GM03348 (cell line): Measurements from ENCODE around the gene GNAS-AS1.

Source experiments
- DNase-seq: peaks from one replicate; pipeline ENCODE4 v3.0.0; 2012; ENCODE audit warnings: low spot score

Gene GNAS-AS1

GRCh38 chr20:58808271-58809046 is 42.2 kb downstream of the GNAS-AS1 start:
- no peak for DNase-seq

DNA sequence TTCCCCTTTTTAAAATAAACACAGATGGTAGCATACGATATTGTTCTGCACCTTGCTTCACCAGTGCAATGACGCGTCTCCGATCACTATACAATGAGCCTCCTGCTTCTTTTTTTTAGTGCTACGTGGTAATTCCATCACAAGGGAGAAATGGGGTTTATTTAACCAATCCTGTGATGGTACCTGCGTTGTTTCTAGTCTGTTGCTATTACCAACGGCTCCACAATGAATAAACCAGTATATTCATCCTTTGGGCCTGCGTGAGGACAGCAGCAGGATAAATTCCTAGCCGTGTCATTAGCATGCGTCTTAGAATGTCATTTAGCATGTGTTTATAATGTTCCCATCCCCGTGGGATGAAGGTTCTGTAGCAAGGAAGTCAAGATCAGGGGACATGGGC is 42.9 kb downstream of the GNAS-AS1 start:
- DNase-seq: no peak

- DNase-seq: no peak
Observed at GRCh38 chr20:58803533-58803932, 47.2 kb downstream of the GNAS-AS1 start.

DNA sequence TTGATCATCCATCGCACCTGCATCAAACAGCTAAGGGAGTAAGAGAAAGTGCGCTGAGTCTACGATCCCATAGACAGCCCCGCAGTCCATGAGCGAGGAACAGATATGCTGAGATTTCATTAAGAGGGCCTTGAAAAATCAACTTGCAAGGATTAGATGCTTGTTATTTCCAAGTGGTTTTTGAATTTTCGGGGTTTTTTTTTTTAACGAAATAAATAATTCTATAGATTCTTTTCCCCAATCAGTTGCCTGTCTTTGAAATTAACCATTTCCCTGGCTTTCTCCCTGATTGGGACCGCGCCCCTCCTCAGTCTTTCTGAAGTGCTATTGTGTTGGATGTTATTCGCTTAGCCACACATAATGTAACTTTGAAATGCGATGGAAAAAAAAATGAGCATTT is 48.6 kb downstream of the GNAS-AS1 start:
- DNase-seq: no peak

GRCh38 chr20:58800134-58800871 is 50.4 kb downstream of the GNAS-AS1 start:
- DNase-seq: no peak

DNA sequence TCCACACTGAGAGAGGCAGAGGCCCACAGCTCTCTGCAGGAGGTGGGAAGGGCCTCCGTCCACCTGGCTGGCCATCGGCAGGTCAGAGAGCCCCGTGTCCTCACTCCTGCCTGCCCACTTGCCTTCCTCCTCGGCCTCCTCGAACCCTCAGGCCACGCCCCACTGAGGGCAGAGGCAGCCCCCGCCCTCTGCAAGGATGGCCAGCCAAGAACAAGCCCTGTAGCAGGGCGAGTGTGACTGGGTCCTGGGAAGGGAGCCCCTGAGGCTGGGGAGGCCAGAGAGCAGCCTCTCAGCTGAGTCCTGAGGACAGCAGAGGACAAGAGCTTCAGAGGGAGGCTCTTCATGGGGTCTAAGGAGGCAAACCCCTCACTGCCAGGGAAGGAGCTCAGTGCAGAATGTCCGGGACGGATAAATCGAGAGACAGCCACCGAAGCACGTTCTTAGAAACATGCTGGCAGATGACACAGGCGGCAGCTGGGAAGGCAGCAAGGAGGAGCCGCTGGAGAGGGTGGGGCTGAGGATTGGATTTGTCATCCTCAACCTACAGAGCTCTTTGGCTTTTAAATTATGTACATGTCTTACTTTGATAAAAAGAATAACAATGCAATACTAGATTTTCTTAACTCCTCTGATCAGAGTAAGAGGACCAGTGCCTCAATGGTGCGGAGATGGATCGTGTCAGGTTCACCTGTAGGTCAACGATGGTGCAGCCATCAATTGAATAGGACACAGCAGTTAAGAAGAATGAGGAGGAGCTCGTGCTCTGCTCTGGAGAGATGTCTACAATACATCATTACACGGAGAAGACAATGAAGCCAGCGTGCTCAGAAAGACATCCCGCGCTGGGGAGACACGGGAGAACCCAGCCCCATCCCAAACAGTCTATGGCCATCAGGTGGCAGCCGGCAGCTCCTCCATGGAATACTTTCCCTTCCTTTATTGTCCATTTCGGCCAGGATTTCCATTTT is 53.0 kb downstream of the GNAS-AS1 start:
- DNase-seq: no peak

GRCh38 chr20:58795923-58796245 is 54.8 kb downstream of the GNAS-AS1 start:
- no peak for DNase-seq

DNA sequence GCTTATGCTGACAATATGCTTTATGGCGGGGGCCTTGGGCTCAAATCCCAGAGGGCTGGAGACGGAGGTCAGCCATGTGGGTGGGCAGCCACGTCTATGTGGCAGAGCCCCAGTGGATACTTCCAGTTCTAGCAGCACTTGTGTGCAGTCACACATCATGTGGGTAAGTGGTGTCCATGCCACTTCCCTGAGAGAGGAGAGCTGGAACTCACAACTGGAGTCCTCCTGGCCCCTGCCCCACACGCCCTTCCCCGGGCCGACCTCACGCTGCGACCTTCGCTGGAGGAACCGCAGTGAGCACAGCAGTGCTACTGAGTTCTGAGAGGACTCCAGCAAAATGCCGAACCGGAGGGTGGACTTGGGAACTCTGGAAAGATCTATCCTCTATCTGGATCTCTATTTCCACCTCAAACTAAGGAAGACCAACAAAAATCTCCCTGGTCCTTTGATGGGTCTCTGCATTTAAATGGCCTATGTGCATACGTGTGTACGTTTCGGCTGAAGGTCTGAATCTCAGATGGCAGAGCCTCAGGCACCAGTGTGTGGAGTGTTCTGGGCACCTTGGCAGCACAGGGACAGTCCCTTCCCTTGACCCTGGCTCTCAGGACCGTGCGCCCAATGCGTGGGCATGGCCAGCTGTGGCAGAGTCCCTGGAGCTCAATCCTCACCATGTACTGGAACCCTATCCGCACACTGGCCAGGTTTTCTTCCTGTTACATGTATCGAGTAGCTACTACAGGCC is 55.4 kb downstream of the GNAS-AS1 start:
- no peak for DNase-seq

- DNase-seq: no peak
Observed at GRCh38 chr20:58794510-58795180, 56.1 kb downstream of the GNAS-AS1 start.

DNA sequence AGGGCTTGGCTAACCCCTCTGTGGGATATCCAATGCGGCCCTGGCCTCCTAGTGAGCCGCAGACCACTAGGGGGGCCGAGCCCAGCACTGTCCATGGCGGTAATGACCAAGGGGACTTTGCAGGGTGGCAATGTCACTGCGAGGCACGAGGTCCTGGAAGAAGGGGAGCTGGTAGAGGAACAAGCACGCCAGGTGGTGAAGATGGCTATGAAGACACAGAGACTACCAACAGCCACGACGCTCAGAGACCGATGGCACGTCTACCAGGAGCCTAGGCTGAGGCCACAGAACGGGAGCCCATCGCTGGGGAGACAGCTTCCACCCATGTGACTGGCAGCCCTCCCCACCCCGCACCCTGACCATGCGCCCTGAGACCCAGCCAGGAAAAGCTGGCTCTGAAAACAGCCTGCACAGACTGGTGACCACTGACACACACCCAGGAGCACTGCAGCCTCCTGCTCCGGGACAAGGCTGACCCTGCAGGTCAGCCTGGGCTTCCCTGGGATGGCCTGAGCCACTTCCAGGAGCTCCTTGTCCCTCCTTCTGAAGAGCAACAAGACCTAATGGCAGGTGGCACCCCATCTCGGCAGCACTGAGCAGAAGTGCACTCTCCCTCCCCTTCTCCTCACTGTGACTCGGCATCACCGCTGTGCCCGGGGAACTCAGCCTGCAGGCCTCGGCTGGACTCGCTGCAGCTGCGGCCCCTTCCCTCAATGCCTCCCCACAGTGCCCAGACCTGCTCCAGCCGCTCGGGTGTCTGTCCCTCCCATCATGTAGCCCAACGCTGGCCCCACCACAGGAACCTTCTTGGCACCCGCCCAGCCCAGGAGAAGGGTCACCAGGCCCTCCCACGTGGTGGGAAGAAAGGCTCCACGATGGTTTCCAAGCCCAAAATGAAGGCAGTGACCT is 56.9 kb downstream of the GNAS-AS1 start:
- no peak for DNase-seq

GRCh38 chr20:58792426-58792825 is 58.3 kb downstream of the GNAS-AS1 start:
- DNase-seq: no peak

GRCh38 chr20:58791286-58791685 is 59.4 kb downstream of the GNAS-AS1 start:
- no peak for DNase-seq

GRCh38 chr20:58790454-58790853 is 60.2 kb downstream of the GNAS-AS1 start:
- DNase-seq: no peak

DNA sequence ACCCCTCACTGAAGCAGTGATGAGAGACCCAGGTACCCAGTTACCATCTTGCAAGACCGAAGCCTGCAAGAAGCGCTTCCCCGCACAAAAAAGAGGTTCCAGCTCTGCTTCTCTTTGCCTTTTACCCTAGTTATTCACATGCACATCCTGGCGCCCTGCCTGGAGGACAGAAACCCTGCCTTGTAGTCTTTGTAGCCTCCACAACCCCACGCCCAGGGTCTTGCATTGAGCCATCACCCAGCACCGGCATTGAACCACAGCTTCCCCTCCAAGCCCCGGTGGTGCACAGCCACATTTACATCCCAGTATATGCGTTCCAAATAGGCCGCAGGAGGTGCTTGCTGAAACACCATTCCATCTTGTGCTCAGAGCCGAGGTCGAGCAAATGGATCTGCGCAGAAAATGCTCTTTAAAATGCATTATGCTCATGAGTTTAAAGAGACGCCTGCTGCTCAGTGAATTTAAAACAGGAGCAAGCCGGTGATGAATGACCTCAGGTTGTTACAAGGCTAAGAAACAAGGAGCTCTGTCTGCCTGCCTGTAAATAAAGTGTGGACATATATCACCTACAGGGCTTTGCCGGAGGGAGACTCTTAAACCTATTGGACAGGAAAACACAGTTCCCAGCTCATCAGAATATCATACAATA is 61.7 kb downstream of the GNAS-AS1 start:
- DNase-seq: no peak

DNA sequence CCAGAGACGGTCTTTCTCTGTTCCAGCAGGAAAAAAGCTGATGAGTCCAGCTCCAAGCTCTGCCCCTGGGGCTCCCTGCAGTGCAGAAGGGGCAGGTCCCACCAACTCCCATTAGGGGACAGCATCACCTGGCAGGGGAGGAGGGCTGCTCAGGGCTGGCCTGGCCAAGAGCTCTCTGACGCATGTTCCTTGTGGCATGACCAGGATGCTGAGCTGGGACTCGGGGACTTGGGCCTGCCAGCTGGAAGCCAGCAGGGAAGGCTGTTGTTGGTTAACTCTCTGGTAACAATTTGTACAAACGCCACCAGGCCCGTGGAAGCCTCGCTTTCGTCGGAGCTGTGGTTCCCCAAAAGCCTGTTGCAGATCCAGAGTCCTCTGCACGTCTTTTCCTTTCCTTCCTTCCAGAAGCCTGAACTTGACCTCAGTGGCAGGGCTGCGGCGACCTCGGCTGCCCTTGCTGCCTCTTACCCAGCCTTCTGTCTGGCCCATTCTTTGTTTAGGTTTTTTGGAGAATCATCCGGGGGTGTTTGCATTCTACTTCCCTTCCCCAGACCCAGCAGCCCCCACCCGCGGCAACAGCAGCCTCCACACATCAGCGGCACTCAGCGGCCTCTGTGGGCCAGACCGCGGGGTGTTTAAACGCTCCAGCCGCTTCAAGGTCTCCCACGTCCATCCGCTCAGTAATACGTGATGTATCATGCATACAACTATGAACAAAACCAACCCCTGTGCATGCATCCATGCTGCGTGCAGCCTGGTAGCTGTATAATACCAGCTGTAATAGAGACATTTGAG is 63.3 kb downstream of the GNAS-AS1 start:
- DNase-seq: no peak

- DNase-seq: no peak
Observed at GRCh38 chr20:58784321-58785074, 66.2 kb downstream of the GNAS-AS1 start.

DNA sequence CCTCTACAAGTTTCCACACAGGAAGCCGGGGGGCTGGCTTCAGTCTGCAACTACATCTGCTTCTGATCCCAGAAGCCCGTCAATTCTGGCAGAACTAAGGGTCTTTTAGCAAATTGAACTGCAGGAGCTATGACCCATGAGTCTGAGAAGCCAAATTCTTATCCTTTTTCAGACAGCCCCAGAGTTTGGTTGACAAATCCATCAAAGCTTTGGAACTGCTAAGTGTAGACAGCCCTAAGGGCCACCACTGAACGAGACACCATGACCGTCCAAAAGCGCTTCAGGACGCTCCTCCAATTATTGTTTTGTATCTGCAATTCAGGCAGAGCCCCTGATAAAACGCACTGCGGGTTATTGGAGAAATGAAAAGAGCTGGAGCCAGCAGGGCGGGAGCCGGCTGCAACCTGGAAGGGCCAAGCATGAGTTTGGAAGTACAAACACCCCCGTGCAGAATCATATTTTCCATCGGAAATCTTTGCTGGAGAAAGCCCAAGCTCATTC is 67.1 kb downstream of the GNAS-AS1 start:
- DNase-seq: no peak

DNA sequence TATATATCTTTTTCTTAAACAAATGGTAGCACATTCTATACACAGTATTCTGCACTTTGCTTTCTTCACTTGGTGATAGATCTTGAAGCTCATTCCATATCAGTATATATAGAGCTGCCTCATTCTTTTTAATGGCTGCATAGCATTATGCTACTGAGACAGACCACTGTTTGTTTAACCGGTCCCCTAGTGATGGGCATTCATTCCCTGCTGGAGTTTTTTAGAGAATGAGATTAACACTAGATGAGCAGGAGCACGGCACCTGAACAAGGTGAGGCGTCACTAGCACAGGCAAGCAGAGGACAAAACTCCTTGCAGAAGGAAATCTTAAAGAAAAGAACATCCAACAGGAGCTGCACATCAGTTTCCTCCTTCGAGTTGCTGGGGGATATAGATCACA is 69.6 kb downstream of the GNAS-AS1 start:
- DNase-seq: no peak
